GM18511 (cell line): ENCODE results near the gene MCTP1.
"Not testable (repeated sequence)": the region's sequence is repeated elsewhere in the genome, so short reads cannot be mapped to it uniquely, and the experiment has no call there.

Experiments
- ATAC-seq: cut with Tn5 transposase; IDR thresholded peaks from one replicate; pipeline ENCODE4 v1.9.1; 2021; ENCODE audit warnings: mild to moderate bottlenecking, moderate library complexity; ENCODE audit not compliant: unreplicated experiment

The MCTP1 gene

DNA sequence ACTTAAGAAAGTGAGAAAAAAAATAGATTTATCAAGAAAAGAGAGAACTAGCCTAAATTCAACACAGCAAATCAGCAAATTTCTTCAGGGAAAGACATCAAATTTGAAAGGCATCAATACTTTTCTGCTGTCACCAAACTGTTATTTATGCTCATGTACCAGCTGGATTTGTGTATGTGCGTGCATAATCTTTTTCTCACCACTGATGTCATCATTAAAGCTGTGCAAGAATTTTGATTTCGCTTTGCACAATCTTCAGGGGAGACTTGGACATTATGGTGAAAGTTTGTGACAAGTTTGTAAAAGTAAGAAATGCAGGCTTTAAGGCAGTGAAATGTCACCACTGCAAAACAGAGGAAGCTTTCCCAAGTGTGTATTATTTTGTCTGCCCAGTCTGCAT is 451.0 kb downstream of the MCTP1 start:
- ATAC-seq = no peak

GRCh38 chr5:94832685-94833084 is 452.2 kb downstream of the MCTP1 start:
- no peak for ATAC-seq

DNA sequence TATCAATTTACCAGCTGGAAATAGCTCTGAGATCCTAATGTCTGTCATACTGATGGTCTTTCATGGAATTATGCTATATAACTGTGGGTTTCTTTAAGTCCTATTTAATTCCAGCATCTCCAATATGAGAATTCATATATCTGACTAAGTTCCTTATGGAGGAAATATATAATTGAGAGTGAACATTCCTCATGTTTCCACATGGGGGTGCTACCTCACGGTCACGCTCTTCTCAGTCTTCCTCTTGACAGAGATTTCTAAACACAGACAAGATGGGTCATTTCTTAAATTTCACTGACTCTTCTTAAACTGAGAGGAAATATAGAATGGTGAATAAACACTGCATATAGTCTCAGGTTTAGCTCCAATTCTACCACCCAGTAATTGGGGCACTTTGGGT is 454.4 kb downstream of the MCTP1 start:
- ATAC-seq = no peak

- not testable (repeated sequence) for ATAC-seq
These were observed 456.7 kb downstream of the MCTP1 start for GRCh38 chr5:94828222-94828621.

DNA sequence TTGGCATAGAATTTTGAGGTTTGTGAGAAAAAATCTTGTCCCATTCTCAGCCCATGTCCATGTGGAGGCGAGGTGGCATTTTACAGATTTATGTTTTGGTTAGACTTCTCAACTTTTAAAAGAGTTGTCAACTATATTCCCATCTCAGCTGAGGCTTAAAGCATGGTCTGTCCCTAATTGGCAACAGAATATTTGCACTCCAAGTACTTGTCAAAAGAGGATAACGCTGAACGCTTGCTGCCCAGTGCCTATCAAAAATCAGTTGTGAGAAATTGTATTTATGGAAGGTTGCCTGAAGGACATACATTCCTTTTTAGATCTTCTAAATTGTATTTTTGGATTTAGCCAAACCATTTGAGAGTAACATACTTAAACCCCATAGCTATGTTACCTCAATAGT is 464.4 kb downstream of the MCTP1 start:
- no peak for ATAC-seq

GRCh38 chr5:94818904-94819303 is 466.0 kb downstream of the MCTP1 start:
- ATAC-seq = no peak

DNA sequence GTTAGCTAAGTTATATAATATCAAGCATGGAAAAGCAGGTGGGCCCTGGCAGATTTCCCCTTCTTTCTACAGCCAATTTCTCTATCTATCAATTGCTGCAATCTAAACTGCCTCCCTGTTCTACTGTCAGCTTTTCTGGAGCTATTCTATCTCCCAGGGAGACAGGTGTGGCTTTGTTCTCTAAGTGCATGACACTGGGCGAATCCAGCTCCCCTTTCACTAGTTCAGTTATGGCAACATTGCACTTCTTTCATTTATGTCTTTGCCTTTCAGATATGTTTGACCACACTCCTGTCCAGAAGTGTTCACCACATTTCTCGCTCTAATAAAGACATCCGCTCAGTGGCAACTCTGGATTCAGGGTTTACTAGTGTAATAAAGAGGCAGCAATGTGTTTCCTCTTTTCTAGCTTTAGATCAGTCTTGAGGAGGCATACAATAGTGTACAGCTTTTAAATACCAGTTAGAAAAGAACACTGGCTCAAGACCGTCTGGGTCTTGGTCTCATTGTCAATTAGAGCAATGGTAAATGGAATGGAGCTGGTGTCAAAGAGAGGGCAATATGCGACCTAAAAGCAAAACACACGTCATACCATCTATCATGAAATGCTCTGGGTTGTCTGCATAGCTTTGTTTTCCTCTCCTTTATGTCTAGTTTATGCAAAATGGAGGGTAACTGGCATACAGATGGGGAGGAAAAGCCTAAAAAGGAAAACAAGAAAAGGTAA is 469.4 kb downstream of the MCTP1 start:
- ATAC-seq = no peak

DNA sequence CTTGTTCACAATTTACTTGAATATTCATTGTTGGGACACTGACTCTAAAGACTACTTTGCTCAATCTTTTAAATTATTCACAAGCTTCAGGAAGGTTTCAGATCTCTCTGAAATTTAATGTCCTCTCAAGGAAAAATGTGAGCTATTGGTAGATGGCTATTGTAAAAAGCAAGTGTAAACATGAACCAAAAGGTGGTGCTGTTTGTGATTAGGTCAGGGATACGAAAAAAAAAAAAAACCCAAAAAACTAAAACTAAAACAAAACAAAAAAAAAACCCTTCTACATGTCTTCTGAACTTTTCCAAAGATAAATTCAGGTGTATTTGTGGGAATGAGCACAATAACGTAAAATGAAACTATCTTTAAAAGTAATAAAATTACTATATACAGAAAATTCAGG is 472.7 kb downstream of the MCTP1 start:
- no peak for ATAC-seq

- no peak for ATAC-seq
These were observed 473.6 kb downstream of the MCTP1 start for GRCh38 chr5:94811331-94811730.

DNA sequence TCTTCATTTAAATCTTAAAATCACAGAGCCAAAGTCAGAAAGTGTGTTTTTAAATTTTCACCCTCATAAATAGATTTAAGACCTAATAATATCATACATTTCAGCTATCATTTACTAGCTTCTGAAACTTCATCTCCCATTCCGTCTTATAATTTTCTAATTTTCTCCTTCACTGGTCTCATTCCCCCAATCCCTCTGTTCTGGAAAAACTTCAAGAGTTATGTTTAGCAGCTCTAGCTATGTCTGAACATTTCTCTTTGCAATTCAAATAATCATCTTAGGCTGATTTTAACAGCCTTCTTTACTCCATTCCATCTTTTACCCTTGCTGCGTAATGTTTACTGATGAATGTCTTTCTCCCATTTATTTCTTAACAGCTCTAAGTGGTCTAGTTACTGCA is 474.0 kb downstream of the MCTP1 start:
- no peak for ATAC-seq

DNA sequence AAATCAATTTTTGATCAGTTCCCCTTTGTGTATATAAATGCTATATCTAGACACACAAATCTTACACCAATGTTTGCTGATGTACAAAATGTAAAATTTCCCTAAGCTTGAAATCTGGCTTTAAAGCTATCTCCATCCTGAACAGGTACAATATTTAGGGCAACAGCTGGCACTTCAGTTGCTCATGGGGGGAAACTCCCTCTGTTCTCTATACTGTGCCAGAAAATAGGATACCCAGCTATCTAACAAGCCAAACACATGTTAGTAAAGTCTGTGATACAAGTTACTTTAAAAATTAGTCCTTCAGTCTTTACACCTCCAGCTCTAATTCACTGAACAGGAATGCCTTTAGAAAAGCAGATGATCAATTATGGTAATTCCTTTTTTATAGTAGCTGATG is 474.6 kb downstream of the MCTP1 start:
- ATAC-seq = no peak

DNA sequence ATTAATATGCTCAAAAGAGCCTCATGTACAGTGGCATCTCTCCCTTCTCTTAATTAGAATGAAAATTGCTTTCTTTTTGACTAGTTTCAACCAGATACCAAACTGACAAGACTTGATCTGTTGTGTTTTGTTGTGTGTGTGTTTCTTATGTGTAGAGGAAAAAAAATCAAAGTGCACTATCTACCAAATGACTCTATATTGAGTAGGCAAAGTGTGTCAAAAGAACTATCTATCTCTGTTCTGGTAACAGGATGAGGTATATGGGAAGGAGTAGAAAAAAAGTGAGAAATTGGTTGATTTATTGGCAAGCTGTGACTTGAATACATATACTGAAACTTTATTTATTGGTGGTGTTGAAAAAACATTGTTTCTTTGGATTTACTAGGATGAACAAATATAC is 476.4 kb downstream of the MCTP1 start:
- no peak for ATAC-seq

DNA sequence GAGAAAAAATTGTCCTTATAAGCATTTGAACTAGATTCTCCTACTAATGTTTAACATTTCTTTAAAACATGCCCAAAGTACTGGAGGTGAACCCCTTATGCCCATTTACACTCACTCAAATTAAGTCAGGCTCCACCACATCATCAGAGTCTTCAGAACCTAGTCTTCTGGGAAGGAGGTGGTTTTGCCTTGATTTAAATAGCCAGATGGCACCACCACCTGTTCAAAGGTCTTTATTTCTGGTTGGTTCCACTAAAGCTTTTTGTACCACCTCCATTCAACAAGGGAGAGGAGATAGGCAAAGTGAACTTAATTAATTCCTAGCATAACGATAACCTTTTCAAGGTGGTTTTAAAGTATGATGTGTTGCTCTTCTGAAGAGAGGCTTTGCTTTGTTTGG is 476.9 kb downstream of the MCTP1 start:
- no peak for ATAC-seq

DNA sequence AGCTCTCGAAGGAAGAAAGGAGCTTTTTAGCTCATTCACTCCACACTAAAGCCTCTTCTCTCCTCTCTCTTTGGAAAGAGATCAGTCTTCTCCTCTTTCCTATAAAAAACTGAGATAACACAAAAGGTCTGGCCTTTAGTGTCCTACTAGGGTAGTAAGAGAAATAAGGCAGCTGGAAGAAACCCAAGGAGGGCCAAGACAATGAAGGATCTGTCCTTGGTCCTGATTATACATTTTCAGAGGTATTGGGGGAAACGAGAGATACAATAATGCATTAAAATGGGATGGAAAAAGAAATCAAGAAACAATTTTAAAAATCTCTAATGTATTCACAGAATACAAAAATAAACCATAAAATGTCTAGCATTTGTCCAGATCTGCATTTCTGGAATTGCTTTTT is 482.4 kb downstream of the MCTP1 start:
- no peak for ATAC-seq

- no peak for ATAC-seq
These were observed 488.3 kb downstream of the MCTP1 start for GRCh38 chr5:94796586-94796985.

GRCh38 chr5:94793816-94794198 is 491.1 kb downstream of the MCTP1 start:
- ATAC-seq = peak; percentile 63

DNA sequence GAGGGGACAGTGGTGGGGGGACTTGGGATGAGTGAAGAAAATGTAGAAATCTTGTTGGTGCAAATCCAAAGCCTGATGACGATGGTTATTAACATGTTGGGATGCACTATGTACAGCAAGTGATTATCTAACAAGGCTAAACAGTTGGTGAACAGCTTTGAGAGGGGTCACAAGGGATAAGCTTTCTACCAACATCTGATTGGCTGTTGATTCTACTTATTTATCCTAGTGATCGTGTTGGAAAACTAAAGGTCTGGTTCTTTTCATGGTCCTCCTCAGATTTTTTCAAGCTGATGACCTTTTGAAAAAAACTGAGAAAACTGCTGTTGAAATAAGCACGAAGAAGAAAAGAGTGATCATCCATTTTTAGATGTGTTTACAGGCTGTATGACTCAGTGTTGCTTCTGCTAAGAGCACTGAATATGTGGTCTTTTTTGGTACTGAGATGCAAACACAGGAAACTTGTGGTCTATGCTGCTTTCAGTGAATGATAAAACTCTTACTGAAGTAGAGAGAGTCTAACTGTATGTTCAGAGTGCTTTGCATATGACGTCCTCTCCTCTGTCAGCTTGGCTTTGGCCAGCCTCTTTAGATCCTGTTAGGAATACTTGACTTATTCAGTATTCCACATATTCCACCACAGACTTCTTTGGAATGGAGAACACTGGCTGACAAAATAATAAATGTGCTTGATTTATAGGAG is 491.6 kb downstream of the MCTP1 start:
- ATAC-seq = peak; percentile 99

DNA sequence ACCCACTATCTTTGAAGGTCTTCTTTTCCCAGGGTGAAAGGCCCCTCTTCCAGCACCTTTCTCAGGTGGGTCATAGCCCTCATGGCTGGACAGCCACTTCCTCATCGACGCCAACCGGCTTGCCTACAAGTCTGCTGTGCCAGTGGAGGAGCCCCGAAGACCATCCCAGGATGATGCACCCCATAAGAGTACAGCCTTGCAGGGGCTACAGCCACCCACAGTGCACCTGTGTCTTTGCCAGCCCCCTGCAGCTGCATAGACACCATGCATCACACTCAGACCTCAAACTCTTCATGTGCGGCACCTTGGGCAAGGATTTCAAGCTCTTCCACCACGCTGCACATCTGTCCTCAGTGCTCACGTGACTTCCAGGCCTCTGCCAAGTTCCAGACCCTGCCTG is 493.1 kb downstream of the MCTP1 start:
- no peak for ATAC-seq

DNA sequence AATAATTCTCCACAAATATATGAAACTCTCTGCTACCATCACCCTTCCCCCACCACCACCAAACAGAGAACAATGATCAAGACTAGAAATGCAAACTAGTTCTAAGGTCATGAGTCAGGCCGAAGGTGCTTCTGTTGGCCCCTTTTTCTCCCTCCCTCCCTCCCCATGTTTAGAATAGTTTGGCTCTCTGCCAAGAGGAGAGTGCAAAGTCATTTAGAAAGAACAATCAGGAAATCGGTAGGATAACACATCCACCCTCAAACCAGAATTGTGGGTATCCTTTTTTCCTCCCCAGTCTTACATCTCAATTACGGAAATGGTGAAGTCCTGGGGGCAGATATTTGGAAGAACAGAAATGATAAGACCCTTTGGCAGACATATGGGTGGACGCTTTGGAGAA is 496.4 kb downstream of the MCTP1 start:
- ATAC-seq = no peak

DNA sequence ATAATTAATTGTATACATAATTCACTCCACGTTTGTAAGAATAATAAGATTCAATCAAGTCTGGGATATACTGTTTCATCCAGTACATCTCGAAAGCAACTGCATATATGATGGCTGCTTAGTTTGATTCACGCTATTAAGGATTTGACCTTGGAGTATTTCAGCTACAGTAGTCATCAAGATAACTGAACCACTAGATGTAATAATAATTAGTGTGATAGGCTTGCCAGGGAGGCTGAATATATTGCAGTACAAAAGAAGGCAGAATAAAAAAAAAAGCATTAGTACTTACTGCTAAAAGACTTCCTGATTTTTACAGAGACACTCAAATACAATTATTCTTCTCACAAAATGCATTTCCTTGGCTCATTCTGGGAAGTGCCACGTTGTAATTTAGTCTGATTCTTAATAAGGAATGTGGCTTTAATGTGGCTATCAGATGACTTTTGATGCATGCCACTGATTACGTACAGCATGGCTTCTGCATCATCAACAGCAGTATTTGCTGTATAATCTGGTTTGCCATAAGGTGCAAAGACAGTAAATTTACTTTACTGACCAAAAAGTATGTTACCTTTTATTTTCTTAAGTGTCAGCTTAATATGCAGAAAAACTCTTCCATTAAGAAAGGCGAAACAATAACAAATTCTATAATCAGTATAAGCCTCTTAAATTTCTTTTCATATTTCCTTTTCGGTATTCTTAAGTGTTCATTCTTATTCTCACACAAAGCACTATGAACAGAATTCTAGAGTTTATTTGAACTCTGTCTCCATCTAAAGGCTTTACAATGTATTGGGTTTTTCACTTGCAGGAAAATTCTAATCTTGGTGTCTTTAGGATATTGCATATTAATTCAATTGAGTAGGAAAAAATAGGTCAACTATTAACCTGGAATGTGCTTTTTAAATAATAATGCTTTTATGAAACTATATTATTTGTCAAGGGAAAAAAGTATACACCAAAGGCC is 500.1 kb downstream of the MCTP1 start:
- ATAC-seq = no peak

GRCh38 chr5:94782383-94782782 is 502.5 kb downstream of the MCTP1 start:
- no peak for ATAC-seq

GRCh38 chr5:94779684-94780083 is 505.2 kb downstream of the MCTP1 start:
- ATAC-seq = no peak
